H1 (cell line): Measurements from ENCODE around the gene BOLA1. TPM values are rescaled to one million over a fixed set of nuclear protein-coding genes. Genes with fewer than 3 reads are reported as not detected.

Source experiments
- CTCF ChIA-PET: fragments of 300-600 bp; sonication (Branson Sonifier 250); formaldehyde crosslinking; loops from one replicate; lab custom pipeline; 2021; ENCODE audit not compliant: partially characterized antibody; lab: Charles Lee
- POLR2A ChIA-PET: fragments of 300-600 bp; sonication (Branson Sonifier 250); formaldehyde crosslinking; loops from one replicate; lab custom pipeline; 2021; ENCODE audit warnings: inconsistent platforms; ENCODE audit not compliant: partially characterized antibody; lab: Charles Lee
- DNase-seq, 2 experiments: peaks; one replicate each; pipeline versions ENCODE4 v3.0.0 to v3.0.0-alpha.2; 2010 to 2022; ENCODE audit warnings: low spot score in 2 of 2, low read depth in 1 of 2, mixed read lengths in 1 of 2
- FAIRE-seq: peaks from 2 replicates; lab custom pipeline; 2011; peaks lifted over from hg19 to GRCh38; lab: Jason Lieb, UNC
- H2AFZ ChIP-seq: 2 replicates; pipeline ENCODE4 v1.8.1; 2012; ENCODE audit warnings: low read length, inconsistent platforms
- H2AK5ac ChIP-seq: 2 replicates; pipeline ENCODE4 v1.6.1; 2013; ENCODE audit warnings: low read depth, low read length
- H2BK120ac ChIP-seq: replicated peaks from 2 replicates; pipeline ENCODE3; 2013; ENCODE audit warnings: low read depth, low read length, inconsistent platforms
- H2BK12ac ChIP-seq: 2 replicates; pipeline ENCODE4 v1.6.1; 2013; ENCODE audit warnings: low read depth, low read length
- H2BK15ac ChIP-seq: 2 replicates; pipeline ENCODE4 v1.6.1; 2013; ENCODE audit warnings: low read length
- H2BK20ac ChIP-seq: 2 replicates; pipeline ENCODE4 v1.6.1; 2013; ENCODE audit warnings: low read length
- H2BK5ac ChIP-seq: 2 replicates; pipeline ENCODE4 v1.6.1; 2013; ENCODE audit warnings: low read depth, low read length
- H3K14ac ChIP-seq: 2 replicates; pipeline ENCODE4 v1.6.1; 2013; ENCODE audit warnings: inconsistent platforms; ENCODE audit not compliant: insufficient read length
- H3K18ac ChIP-seq: 2 replicates; pipeline ENCODE4 v1.6.1; 2013; ENCODE audit warnings: low read length; ENCODE audit errors: extremely low read depth
- H3K23ac ChIP-seq: 2 replicates; pipeline ENCODE4 v1.6.1; 2013; ENCODE audit warnings: inconsistent platforms; ENCODE audit not compliant: insufficient read length
- H3K23me2 ChIP-seq: 2 replicates; pipeline ENCODE4 v1.6.1; 2013; ENCODE audit warnings: low read depth, low read length
- H3K27ac ChIP-seq: 2 replicates; pipeline ENCODE4 v1.6.1; 2011; ENCODE audit warnings: low read depth, low read length, inconsistent platforms
- H3K27me3 ChIP-seq, 4 experiments: replicated peaks in 1 of 4; 1 replicate in 1 of 4; 2 replicates in 3 of 4; pipeline versions ENCODE4 v1.6.1 to v1.8.1; 2011 to 2013; ENCODE audit warnings: low read length in 3 of 4, mild to moderate bottlenecking in 3 of 4, inconsistent platforms in 2 of 4, mixed read lengths in 2 of 4, moderate library complexity in 1 of 4; ENCODE audit not compliant: control insufficient read depth in 3 of 4, insufficient read depth in 3 of 4; ENCODE audit errors: extremely low read depth in 1 of 4
- H3K36me3 ChIP-seq, 4 experiments: 2 replicates each; pipeline versions ENCODE4 v1.6.1 to v1.8.1; 2011 to 2013; ENCODE audit warnings: mild to moderate bottlenecking in 4 of 4, low read length in 3 of 4, moderate library complexity in 2 of 4, control low read depth in 1 of 4, inconsistent platforms in 1 of 4; ENCODE audit not compliant: insufficient read depth in 4 of 4, control insufficient read depth in 2 of 4
- H3K4ac ChIP-seq: replicated peaks from 2 replicates; pipeline ENCODE3; 2013; ENCODE audit warnings: low read length, low read depth, mixed read lengths, inconsistent platforms; ENCODE audit not compliant: insufficient read length
- H3K4me1 ChIP-seq, 4 experiments: replicated peaks in 1 of 4; 1 replicate in 1 of 4; 2 replicates in 3 of 4; pipeline versions ENCODE4 v1.6.1 to v1.8.1; 2011 to 2013; ENCODE audit warnings: low read length in 3 of 4, inconsistent platforms in 2 of 4, mixed read lengths in 1 of 4; ENCODE audit not compliant: insufficient read depth in 4 of 4, control insufficient read depth in 3 of 4
- H3K4me2 ChIP-seq, 2 experiments: 2 replicates each; pipeline versions ENCODE4 v1.6.1 to v1.8.1; 2011 to 2013; ENCODE audit warnings: low read depth in 2 of 2, low read length in 2 of 2, control low read depth in 1 of 2, inconsistent platforms in 1 of 2, mild to moderate bottlenecking in 1 of 2; ENCODE audit not compliant: insufficient read depth in 1 of 2
- H3K4me3 ChIP-seq, 4 experiments: fragments of 200-600, 300-600 bp in 1 of 4; sonication (generic), shearing (Covaris generic), sonication (Bioruptor Twin) in 1 of 4; 2 replicates each; pipeline versions ENCODE4 v1.5.1 to v1.8.1; 2011 to 2016; ENCODE audit warnings: low read length in 4 of 4, low read depth in 3 of 4, control low read depth in 2 of 4, inconsistent platforms in 2 of 4, mild to moderate bottlenecking in 2 of 4, mixed read lengths in 1 of 4, moderate library complexity in 1 of 4; ENCODE audit not compliant: insufficient read depth in 2 of 4; ENCODE audit errors: extremely low read depth in 1 of 4
- H3K56ac ChIP-seq: replicated peaks from 2 replicates; pipeline ENCODE3; 2013; ENCODE audit warnings: low read depth, mild to moderate bottlenecking, mixed read lengths, low read length, inconsistent platforms; ENCODE audit not compliant: insufficient read length
- H3K79me1 ChIP-seq: 2 replicates; pipeline ENCODE4 v1.6.1; 2013; ENCODE audit warnings: low read depth, low read length, control low read depth
- H3K79me2 ChIP-seq, 2 experiments: 2 replicates each; pipeline versions ENCODE4 v1.6.1 to v1.8.1; 2012 to 2013; ENCODE audit warnings: low read length in 2 of 2, mild to moderate bottlenecking in 2 of 2, inconsistent platforms in 1 of 2; ENCODE audit not compliant: insufficient read depth in 2 of 2, control insufficient read depth in 1 of 2
- H3K9ac ChIP-seq, 4 experiments: replicated peaks in 1 of 4; 1 replicate in 1 of 4; 2 replicates in 3 of 4; pipeline versions ENCODE4 v1.6.1 to v1.8.1; 2011 to 2013; ENCODE audit warnings: low read depth in 3 of 4, low read length in 3 of 4, control low read depth in 2 of 4, mild to moderate bottlenecking in 2 of 4, moderate library complexity in 2 of 4, inconsistent platforms in 1 of 4; ENCODE audit errors: extremely low read depth in 1 of 4
- H3K9me3 ChIP-seq, 2 experiments: 2 replicates each; pipeline versions ENCODE4 v1.6.1 to v1.8.1; 2012 to 2013; ENCODE audit warnings: mild to moderate bottlenecking in 2 of 2, moderate library complexity in 2 of 2, control low read depth in 1 of 2, inconsistent platforms in 1 of 2, low read depth in 1 of 2, low read length in 1 of 2, mixed read lengths in 1 of 2; ENCODE audit not compliant: insufficient read depth in 2 of 2
- H4K20me1 ChIP-seq, 2 experiments: replicated peaks in 1 of 2; 2 replicates each; pipeline versions ENCODE3 to v1.8.1; 2011 to 2013; ENCODE audit warnings: inconsistent platforms in 2 of 2, low read length in 2 of 2, mild to moderate bottlenecking in 1 of 2; ENCODE audit not compliant: insufficient read depth in 2 of 2, control insufficient read depth in 1 of 2
- H4K5ac ChIP-seq: 2 replicates; pipeline ENCODE4 v1.6.1; 2013; ENCODE audit warnings: low read length, low read depth, mixed read lengths, inconsistent platforms; ENCODE audit not compliant: insufficient read length
- H4K8ac ChIP-seq: 2 replicates; pipeline ENCODE4 v1.8.0; 2013; ENCODE audit warnings: mild to moderate bottlenecking, moderate library complexity, low read length, inconsistent platforms; ENCODE audit not compliant: insufficient read depth; ENCODE audit errors: extremely low read depth
- H4K91ac ChIP-seq: replicated peaks from 2 replicates; pipeline ENCODE3; 2013; ENCODE audit warnings: low read length, mixed read lengths, inconsistent platforms; ENCODE audit not compliant: insufficient read length
- CHD2 ChIP-seq: IDR thresholded peaks from 2 replicates; pipeline ENCODE4 v1.6.1; 2012; ENCODE audit warnings: low read length, improper control_type of control experiment
- EZH2 ChIP-seq: fragments of 200-600 bp; sonication (generic); IDR thresholded peaks from 2 replicates; pipeline ENCODE4 v1.7.1; 2012; ENCODE audit warnings: low read depth, mild to moderate bottlenecking, moderate library complexity, low read length, inconsistent platforms; ENCODE audit not compliant: severe bottlenecking
- HDAC2 ChIP-seq, 2 experiments: fragments of 300-600 bp in 1 of 2; sonication (generic) in 1 of 2; IDR thresholded peaks; 2 replicates each; pipeline ENCODE4 v1.6.1; 2011 to 2012; ENCODE audit warnings: low read depth in 2 of 2, low read length in 2 of 2, mild to moderate bottlenecking in 2 of 2, moderate library complexity in 2 of 2, borderline replicate concordance in 1 of 2, inconsistent platforms in 1 of 2
- RAD21 ChIP-seq, 2 experiments: IDR thresholded peaks in 1 of 2; conservative IDR thresholded peaks in 1 of 2; 2 replicates each; pipeline ENCODE4 v1.6.1; 2011; ENCODE audit warnings: low read depth in 2 of 2, low read length in 2 of 2, improper control_type of control experiment in 1 of 2, inconsistent platforms in 1 of 2, mild to moderate bottlenecking in 1 of 2, moderate library complexity in 1 of 2
- WGBS, 2 experiments: shearing (Covaris generic) in 1 of 2; methylation state at CpG; one replicate each; pipeline versions ENCODE4 v1.1.6 to v1.1.7; 2013 to 2015; ENCODE audit warnings: low lambda C conversion rate in 2 of 2, mixed read lengths in 2 of 2, inconsistent platforms in 1 of 2, low coverage in 1 of 2, missing lambda C conversion rate in 1 of 2; ENCODE audit not compliant: insufficient replicate concordance in 2 of 2, insufficient coverage in 1 of 2, insufficient read length in 1 of 2; ENCODE audit errors: extremely low coverage in 1 of 2, missing lambda C conversion rate in 1 of 2; 5-methylcytosine and 5-hydroxymethylcytosine counted together
- polyA plus RNA-seq, 7 experiments: library from polyadenylated mRNA; depleted of rRNA in 3 of 7; stranded (reverse) in 5 of 7; unstranded in 2 of 7; fragments of >200 nt in 5 of 7; fragments of 200-250 nt in 2 of 7; gene quantifications; 1 replicate in 5 of 7; 2 replicates in 1 of 7; 4 replicates in 1 of 7; pipeline versions ENCODE4 v1.2.1 to v1.2.3, GENCODE V29; 2011 to 2013; ENCODE audit warnings: missing spikeins in 2 of 7, mixed read lengths in 2 of 7
- total RNA-seq: library from RNA; stranded (reverse); fragmentation: NEBNext Ultra II Directional; extraction: Animal tissue kit (Norgen Biotek cat#: 25700); gene quantifications from 2 replicates; pipeline ENCODE4 v1.2.1, GENCODE V29; 2021
- TF ChIP-seq, protein P1 (sequence below), 3 experiments: IDR thresholded peaks; 1 replicate in 2 of 3; 2 replicates in 1 of 3; pipeline versions ENCODE4 v1.5.1 to v1.6.1; 2011; ENCODE audit warnings: low read length in 3 of 3, mild to moderate bottlenecking in 3 of 3, inconsistent platforms in 2 of 3, low read depth in 1 of 3, moderate library complexity in 1 of 3; ENCODE audit not compliant: insufficient read depth in 1 of 3; ENCODE audit errors: control extremely low read depth in 1 of 3

Gene BOLA1
- total and polyA plus RNA-seq, 2 of the 8 experiments (the other 6 are each of a cell fraction or from before 2014, with no cell fraction given), result 8.1 to 15.4 TPM

GRCh38 chr1:149942207-149942606 lies 42.8 kb downstream of the BOLA1 start:
- H3K27ac ChIP-seq, result no peak overlapping the region
- FAIRE-seq, result no peak

More at GRCh38 chr1:149942207-149942606, 42.8 kb downstream of the BOLA1 start:
- no peak overlapping the region for H2BK20ac ChIP-seq
- H3K36me3 ChIP-seq, result peaks cover 0 to 26% (median 14%) of the 10 kb centered on the region in 4 experiments; a peak in 6 of 8 replicates
- WGBS, 2 experiments, result 55% methylated on average over 5 of the region's 5 CpGs; no CpG with 5 or more reads in 1 of the 2 experiments
- peak overlapping the region; percentile 55; the same call in 1 of the 2 replicates for H2BK12ac ChIP-seq
- H3K18ac ChIP-seq, result no peak overlapping the region
- no peak overlapping the region for H3K14ac ChIP-seq
- H4K91ac ChIP-seq, result no peak overlapping the region
- 0 out of 2 replicates have a peak overlapping the region, but pooled peaks have one; percentile 63 for H2BK5ac ChIP-seq
- no peaks in the 10 kb centered on the region for H3K27me3 ChIP-seq
- H3K4ac ChIP-seq, result peak overlapping the region; percentile 32
- no peaks in the 10 kb centered on the region; the same call in 1 of the 2 replicates for H3K79me1 ChIP-seq
- no peak overlapping the region for H2AFZ ChIP-seq
- no peak for DNase-seq
- no peak overlapping the region for H3K4me2 ChIP-seq
- no peak overlapping the region for H3K56ac ChIP-seq
- H3K23ac ChIP-seq, result no peak overlapping the region
- H4K5ac ChIP-seq, result no peak overlapping the region
- no peak overlapping the region for H3K4me3 ChIP-seq
- H4K8ac ChIP-seq, result no peak overlapping the region
- H3K9ac ChIP-seq, result no peak overlapping the region
- TF ChIP-seq CHD2 (no peak), EZH2 (no peak), HDAC2 (IDR thresholded peaks at IDR 0.05; ENCODE audit: borderline replicate concordance in 1 of 2, low read depth in 2 of 2, low read length in 2 of 2) (peak in 1 of 2 experiments; percentile 29; a peak in 1 of 4 replicates), RAD21 (IDR thresholded peaks at IDR 0.05 in 1 of 2, conservative IDR thresholded peaks at IDR 0.05 in 1 of 2; ENCODE audit: low read depth in 2 of 2, low read length in 2 of 2) (peak; percentile 32 to 53; a peak in 3 of 4 replicates)
- TF ChIP-seq, protein P1, sequence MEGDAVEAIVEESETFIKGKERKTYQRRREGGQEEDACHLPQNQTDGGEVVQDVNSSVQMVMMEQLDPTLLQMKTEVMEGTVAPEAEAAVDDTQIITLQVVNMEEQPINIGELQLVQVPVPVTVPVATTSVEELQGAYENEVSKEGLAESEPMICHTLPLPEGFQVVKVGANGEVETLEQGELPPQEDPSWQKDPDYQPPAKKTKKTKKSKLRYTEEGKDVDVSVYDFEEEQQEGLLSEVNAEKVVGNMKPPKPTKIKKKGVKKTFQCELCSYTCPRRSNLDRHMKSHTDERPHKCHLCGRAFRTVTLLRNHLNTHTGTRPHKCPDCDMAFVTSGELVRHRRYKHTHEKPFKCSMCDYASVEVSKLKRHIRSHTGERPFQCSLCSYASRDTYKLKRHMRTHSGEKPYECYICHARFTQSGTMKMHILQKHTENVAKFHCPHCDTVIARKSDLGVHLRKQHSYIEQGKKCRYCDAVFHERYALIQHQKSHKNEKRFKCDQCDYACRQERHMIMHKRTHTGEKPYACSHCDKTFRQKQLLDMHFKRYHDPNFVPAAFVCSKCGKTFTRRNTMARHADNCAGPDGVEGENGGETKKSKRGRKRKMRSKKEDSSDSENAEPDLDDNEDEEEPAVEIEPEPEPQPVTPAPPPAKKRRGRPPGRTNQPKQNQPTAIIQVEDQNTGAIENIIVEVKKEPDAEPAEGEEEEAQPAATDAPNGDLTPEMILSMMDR (IDR thresholded peaks at IDR 0.05; ENCODE audit: control extremely low read depth in 1 of 3, insufficient read depth in 1 of 3, low read depth in 1 of 3, low read length in 3 of 3), result peak; percentile 42 to 56 (median 43)
- peaks cover 4 to 18% (median 11%) of the 10 kb centered on the region in 4 experiments for H3K4me1 ChIP-seq
- H3K23me2 ChIP-seq, result peaks cover 1% of the 10 kb centered on the region; the same call in 1 of the 2 replicates
- no peak overlapping the region for H2BK120ac ChIP-seq
- no peaks in the 10 kb centered on the region for H3K79me2 ChIP-seq
- CTCF ChIA-PET, result interaction anchor here (0.6 to 3.1 kb wide), 11 partner anchors 8 to 245 kb away, joined by 3 to 14 read pairs (median 4); a partner anchor contains a TSS
- H2BK15ac ChIP-seq, result no peak overlapping the region
- H2AK5ac ChIP-seq, result 0 out of 2 replicates have a peak overlapping the region, but pooled peaks have one; percentile 32
- no peaks in the 10 kb centered on the region for H4K20me1 ChIP-seq
- no peaks in the 10 kb centered on the region for H3K9me3 ChIP-seq
- POLR2A ChIA-PET, result interaction anchor here (0.7 to 1.6 kb wide), 10 partner anchors 9 to 126 kb away, joined by 3 to 5 read pairs (median 3); partner anchors contain the start of genes SV2A and VPS45
